EH (cell line): ENCODE results near the gene IL12B.
A peak's percentile ranks its signal among the peaks of the same experiment; 100 is the strongest.
"Not testable (repeated sequence)": the region's sequence is repeated elsewhere in the genome, so short reads cannot be mapped to it uniquely, and the experiment has no call there.

Experiments used
- DNase-seq: peaks from one replicate; pipeline ENCODE4 v3.0.0-alpha.2; 2015; ENCODE audit warnings: low read depth

The IL12B gene

GRCh38 chr5:159330131-159330800 lies at the start of gene IL12B:
Gene IL12B, minus strand, starts transcription at chr5:159330487. Its CDS starts 3,705 bp downstream, at chr5:159326782.
- DNase-seq: peak; percentile 47

GRCh38 chr5:159377653-159378052 lies 47.4 kb upstream of the IL12B start:
- no peak for DNase-seq

- not testable (repeated sequence) for DNase-seq
Observed at GRCh38 chr5:159367866-159368265, 37.6 kb upstream of the IL12B start.

- DNase-seq: not testable (repeated sequence)
Observed at GRCh38 chr5:159366776-159367175, 36.5 kb upstream of the IL12B start.

- no peak for DNase-seq
Observed at GRCh38 chr5:159362220-159362619, 31.9 kb upstream of the IL12B start.

GRCh38 chr5:159359871-159360270 lies 29.6 kb upstream of the IL12B start:
- not testable (repeated sequence) for DNase-seq

- DNase-seq: no peak
Observed at GRCh38 chr5:159359408-159359807, 29.1 kb upstream of the IL12B start.

- peak; percentile 15 for DNase-seq
Observed at GRCh38 chr5:159353661-159354252, 23.5 kb upstream of the IL12B start.

GRCh38 chr5:159350644-159351043 lies 20.4 kb upstream of the IL12B start:
- not testable (repeated sequence) for DNase-seq

GRCh38 chr5:159350216-159350615 lies 19.9 kb upstream of the IL12B start:
- not testable (repeated sequence) for DNase-seq

- DNase-seq: no peak
Observed at GRCh38 chr5:159345861-159346260, 15.6 kb upstream of the IL12B start.

- no peak for DNase-seq
Observed at GRCh38 chr5:159345336-159345735, 15.0 kb upstream of the IL12B start.

- no peak for DNase-seq
Observed at GRCh38 chr5:159343295-159344094, 13.2 kb upstream of the IL12B start.

GRCh38 chr5:159342840-159343239 lies 12.6 kb upstream of the IL12B start:
- no peak for DNase-seq

- peak; percentile 91 for DNase-seq
Observed at GRCh38 chr5:159341906-159342310, 11.6 kb upstream of the IL12B start.

- DNase-seq: no peak
Observed at GRCh38 chr5:159341145-159341544, 10.9 kb upstream of the IL12B start.

GRCh38 chr5:159340511-159340910 lies 10.2 kb upstream of the IL12B start:
- no peak for DNase-seq

- no peak for DNase-seq
Observed at GRCh38 chr5:159339460-159339859, 9.2 kb upstream of the IL12B start.

- DNase-seq: no peak
Observed at GRCh38 chr5:159338118-159338517, 7.8 kb upstream of the IL12B start.

- peak; percentile 85 for DNase-seq
Observed at GRCh38 chr5:159337016-159337955, 7.0 kb upstream of the IL12B start.

GRCh38 chr5:159336586-159336985 lies 6.3 kb upstream of the IL12B start:
- no peak for DNase-seq

GRCh38 chr5:159333545-159333925 lies 3.2 kb upstream of the IL12B start:
- peak; percentile 40 for DNase-seq
